ENCODE measurements around the gene COA3.

COA3 gene

GRCh38 chr17:42798383-42799380 is at the start of gene COA3, which contains the start of gene CNTD1:
Gene COA3, minus strand, starts transcription at chr17:42798704. Its CDS starts 23 bp downstream, at chr17:42798681.
Gene CNTD1, plus strand, starts transcription at chr17:42798861. Its CDS starts 207 bp downstream, at chr17:42799068.
- peak; percentile 79 to 81 for DNase-seq

- DNase-seq: no peak
Measured at GRCh38 chr17:42848093-42848492, 49.6 kb upstream of the COA3 start.

- no peak for DNase-seq
Measured at GRCh38 chr17:42846594-42847280, 48.2 kb upstream of the COA3 start.

DNA sequence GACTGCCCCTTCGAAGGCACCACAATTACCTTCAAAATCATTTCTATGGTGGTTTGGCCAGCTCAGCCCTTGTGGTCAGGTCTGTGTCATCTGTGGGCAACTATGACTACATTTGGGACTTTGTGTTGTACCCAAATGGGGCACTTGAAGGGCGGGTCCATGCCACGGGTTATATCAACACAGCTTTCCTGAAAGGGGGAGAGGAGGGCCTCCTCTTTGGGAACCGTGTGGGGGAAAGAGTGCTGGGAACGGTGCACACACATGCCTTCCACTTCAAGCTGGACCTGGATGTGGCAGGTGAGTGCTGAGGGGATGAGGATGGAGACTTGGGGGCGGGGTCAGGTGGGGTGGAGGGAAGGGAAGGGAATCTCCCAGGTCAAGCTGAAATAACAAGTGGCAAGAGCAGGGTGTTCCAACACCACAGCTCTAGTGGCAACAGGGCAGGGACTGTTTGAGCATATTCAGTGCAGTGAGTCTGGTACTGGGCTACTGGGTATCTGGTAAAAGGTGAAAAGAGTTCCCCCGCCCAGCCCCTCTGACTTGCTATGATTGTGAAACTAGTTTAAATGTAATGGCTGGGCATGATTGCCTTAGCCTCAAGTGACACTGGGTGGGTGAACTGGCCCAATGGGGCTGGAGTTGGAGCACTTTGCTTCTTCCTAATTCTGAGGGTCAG is 47.6 kb upstream of the COA3 start:
- DNase-seq: peak; percentile 29 to 42

DNA sequence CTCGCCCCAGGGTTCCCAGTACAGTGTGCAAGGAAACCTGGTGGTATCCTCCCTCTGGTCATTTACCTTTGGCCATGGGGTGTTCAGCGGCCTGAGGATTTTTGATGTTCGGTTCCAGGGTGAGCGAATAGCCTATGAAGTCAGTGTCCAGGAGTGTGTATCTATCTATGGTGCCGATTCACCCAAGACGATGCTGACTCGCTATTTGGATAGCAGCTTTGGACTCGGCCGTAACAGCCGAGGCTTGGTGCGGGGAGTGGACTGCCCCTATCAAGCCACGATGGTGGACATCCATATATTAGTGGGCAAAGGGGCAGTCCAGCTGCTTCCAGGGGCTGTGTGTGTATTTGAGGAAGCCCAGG is 47.0 kb upstream of the COA3 start:
- DNase-seq: no peak

- DNase-seq: no peak
Measured at GRCh38 chr17:42844761-42845555, 46.5 kb upstream of the COA3 start.

- no peak for DNase-seq
Measured at GRCh38 chr17:42844271-42844670, 45.8 kb upstream of the COA3 start, which contains the start of gene AOC2. Gene AOC2, plus strand, starts transcription at chr17:42844580. Its CDS starts 47 bp downstream, at chr17:42844627.

DNA sequence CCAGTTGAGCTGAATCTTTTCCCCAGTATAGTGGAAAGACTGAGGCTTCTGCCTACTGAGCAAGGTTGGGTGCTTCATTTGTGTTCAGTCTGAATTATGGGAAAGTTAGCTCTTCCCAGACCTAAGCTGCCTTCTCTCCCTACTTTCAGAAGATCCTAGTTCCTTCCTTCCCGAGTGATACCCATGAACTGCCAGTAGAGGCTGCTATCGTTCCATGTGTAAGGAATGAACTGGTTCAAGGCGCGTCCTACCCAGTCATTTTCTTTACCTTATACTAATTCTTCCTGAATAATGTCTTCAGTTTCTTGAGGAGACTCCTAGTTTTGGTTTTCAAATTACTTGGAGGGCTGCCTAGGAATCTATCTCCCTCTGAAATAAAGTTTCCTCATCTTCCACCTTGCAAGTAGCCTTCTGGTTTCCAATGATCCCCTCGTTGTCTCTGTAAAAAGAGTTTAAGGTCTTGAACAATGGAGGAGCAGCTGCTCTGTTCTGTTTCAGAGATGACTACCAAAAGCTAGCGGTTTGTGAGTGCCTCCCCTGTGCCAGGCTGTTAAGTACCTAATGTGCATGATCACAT is 44.9 kb upstream of the COA3 start:
- no peak for DNase-seq

DNA sequence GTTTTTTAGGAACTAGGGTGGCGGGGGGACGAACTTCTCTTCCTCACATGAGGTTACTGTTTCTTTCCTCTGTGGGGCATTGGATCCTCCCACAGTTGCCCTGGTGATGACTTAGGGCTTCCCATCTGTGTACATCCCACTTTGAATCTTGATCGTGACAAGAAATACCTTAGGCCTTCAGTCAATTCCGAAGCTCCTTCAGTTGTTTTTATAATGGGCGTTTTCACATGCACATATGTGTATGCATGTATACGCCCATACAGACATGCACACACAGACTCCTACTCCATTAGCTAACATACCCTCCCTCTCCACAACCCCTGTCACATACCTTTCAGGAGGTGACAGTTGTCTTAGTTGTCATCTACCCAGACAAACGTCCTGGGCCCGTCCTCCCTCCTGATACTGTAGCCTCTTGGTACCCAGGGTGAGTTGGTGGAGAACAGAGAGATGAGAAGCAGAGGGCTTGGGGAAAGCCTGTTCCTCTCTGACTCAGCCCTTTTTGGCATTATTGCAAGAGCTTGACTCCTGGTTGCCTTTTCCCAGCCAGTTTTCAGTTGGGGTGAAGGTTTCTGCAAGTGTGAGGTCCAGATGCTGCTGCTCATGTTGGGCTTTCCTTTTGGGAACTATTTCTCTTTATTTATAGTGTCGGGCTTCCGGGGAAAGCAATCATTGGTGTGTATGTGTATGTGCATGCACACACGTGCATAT is 43.6 kb upstream of the COA3 start:
- DNase-seq: no peak

- no peak for DNase-seq
Measured at GRCh38 chr17:42835732-42836131, 37.2 kb upstream of the COA3 start.

- DNase-seq: no peak
Measured at GRCh38 chr17:42833767-42834422, 35.4 kb upstream of the COA3 start.

DNA sequence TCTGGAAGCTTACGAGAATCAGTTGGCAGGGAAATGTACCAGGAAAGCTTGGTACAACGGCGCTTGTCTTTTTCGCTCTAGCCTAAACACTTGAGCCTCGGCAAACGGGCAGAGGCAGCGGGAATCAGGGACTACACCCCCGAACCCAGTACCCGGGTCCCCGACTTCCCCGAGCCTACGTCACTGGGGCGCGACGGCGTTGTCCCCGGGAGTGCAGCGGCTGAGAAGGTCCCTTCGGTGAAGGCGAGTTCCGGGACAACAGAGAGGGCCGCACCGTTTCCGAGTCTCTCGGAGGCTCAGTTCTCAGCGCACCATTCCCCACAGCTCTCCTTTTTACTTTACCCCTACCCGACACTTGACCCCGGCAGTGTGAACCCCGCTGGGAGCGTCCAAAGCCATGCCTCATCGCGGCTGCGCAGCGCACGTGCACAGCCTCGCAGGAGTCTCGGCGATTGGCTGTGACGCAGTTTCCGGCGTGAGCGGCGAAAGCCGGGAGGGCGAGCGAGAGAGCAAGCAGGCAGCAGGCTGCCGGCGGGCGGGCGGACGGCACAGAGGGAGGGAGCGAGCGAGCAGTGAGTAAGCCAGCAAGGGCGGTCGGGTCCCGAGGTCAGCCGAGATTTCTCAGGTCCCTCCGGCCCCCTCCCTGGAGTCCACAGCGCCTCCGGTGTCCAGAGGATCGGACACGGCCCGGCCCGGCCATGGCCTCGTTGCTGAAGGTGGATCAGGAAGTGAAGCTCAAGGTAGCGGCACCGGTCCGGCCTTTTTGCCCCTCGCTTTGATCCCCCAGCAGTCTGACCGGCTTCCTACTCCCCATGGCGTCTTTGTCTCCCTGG is 34.6 kb upstream of the COA3 start, which contains the start of gene PSME3:
Gene PSME3, plus strand, starts transcription at position 464 of the 833 bp plus-strand sequence. Its CDS starts 235 bp downstream, at position 699.
- DNase-seq: peak; percentile 83

- DNase-seq: no peak
Measured at GRCh38 chr17:42832213-42832933, 33.9 kb upstream of the COA3 start.

- no peak for DNase-seq
Measured at GRCh38 chr17:42830971-42831370, 32.5 kb upstream of the COA3 start.

- DNase-seq: no peak
Measured at GRCh38 chr17:42827472-42827871, 29.0 kb upstream of the COA3 start.

GRCh38 chr17:42821176-42821575 is 22.7 kb upstream of the COA3 start:
- no peak for DNase-seq

DNA sequence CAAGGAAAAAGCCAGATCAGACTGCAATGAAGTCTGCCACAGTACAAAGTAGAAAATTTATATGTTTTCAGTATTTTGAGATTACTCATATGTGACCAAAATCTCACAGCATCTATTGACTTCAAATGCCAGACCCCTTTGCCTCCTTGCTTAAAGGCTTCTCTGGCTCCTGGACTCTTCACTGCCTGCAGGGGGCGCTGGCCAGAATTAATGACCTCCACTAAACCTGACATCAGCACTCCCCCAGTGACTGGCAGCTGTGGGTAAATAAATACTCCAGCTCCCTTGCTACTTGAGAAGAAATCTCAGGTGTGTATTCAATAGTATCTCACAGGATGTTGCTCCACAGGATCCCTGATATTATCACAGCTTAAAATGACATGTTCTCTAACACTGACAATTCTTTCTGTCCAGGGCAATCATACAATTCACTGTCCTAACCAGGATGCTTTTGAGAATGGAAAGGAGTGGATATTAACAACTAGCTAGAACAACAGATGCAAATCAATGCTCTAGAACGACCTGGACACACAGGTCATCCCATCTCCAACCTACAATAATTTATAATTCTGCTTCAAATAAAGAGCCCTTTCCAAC is 21.5 kb upstream of the COA3 start:
- DNase-seq: peak; percentile 62 to 66

GRCh38 chr17:42818379-42818778 is 19.9 kb upstream of the COA3 start:
- no peak for DNase-seq

Measured in stimulated activated CD4-positive, alpha-beta T cell treated with anti-CD3 and anti-CD28 coated beads, Interleukin-2, amount 100 ng/mL, for 48 hours (primary cell).